Measurements from ENCODE around the gene TMEM120A. TPM values are rescaled to one million over a fixed set of nuclear protein-coding genes. Genes with fewer than 3 reads are reported as not detected.

TMEM120A gene
- polyA plus RNA-seq, 4 donors, result 54.7 to 63.6 (median 57.4) TPM

- DNase-seq (ENCODE audit: low read depth in 4 of 4, low spot score in 2 of 4), result no peak
Observed at GRCh38 chr7:75996476-75996875, 2.1 kb upstream of the TMEM120A start.

DNA sequence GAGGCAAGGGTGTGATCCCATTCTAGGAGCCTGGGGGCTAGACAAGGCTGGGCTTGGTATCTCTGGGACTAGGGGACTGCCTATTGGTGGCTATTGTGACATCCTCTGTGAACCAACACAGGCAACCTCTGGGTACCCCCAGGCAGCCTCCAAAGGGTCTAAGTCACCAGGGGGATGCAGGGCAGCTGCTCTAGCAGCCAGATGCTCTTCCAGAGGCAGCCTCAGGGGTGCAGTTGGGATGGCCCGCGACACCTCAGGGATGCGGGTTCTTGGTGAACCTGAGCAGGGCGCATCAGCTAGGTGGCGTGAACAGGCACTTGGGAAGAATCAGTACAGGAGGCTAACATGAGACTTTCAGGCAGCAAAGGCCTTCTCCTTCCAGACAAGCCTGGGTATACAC is 1.6 kb upstream of the TMEM120A start:
- DNase-seq (ENCODE audit: low read depth in 4 of 4, low spot score in 2 of 4), result no peak

GRCh38 chr7:75995052-75995471 is 667 bp upstream of the TMEM120A start:
- no peak for DNase-seq (ENCODE audit: low read depth in 4 of 4, low spot score in 2 of 4)

- peak in 1 of 4 donors; percentile 20 for DNase-seq (ENCODE audit: low read depth in 4 of 4, low spot score in 2 of 4)
Observed at GRCh38 chr7:75993689-75994387, 557 bp downstream of the TMEM120A start.

GRCh38 chr7:75992083-75992755 is 2.2 kb downstream of the TMEM120A start:
- DNase-seq (ENCODE audit: low read depth in 4 of 4, low spot score in 2 of 4), result no peak

- DNase-seq (ENCODE audit: low read depth in 4 of 4, low spot score in 2 of 4), result no peak
Observed at GRCh38 chr7:75991531-75992082, 2.8 kb downstream of the TMEM120A start.

- DNase-seq (ENCODE audit: low read depth in 4 of 4, low spot score in 2 of 4), result no peak
Observed at GRCh38 chr7:75989500-75990388, 4.7 kb downstream of the TMEM120A start.

DNA sequence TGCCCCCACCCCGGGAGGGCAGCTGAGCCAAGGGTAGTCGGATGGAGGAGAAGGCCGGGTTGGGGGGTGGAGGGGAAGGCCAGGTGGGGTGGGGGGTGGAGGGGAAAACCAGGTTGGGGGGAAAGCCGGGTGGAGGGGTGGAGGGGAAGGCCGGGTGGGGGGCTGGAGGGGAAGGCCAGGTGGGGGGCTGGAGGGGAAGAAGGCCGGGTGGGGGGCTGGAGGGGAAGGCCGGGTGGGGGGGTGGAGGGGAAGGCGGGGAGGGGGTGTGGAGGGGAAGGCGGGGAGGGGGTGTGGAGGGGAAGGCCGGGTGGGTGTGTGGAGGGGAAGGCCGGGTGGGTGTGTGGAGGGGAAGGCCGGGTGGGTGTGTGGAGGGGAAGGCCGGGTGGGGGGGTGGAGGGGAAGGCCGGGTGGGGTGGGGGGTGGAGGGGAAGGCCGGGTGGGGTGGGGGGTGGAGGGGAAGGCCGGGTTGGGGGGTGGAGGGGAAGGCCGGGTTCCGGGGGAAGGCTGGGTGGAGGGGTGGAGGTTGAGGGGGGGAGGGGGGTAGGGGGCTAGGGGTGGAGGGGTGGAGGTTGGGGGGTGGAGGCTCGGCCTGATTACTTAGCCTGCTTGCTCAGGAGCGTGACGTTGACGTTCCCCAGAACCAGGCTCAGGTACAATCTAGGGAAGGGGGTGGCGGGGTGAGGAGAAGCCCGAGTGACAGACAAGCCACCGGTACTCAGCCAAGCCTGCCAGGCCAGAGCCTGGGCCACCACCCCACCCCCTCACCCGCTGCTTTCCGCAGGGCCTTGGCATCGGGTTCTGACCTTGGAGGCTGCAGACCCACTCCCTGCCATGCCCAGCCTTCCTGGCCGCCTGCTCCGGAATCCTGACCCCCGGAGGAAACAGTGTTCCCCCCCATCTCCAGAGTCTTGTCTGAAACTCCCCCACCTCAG is 5.6 kb downstream of the TMEM120A start:
- no peak for DNase-seq (ENCODE audit: low read depth in 4 of 4, low spot score in 2 of 4)

GRCh38 chr7:75987805-75988567 is 6.4 kb downstream of the TMEM120A start:
- no peak for DNase-seq (ENCODE audit: low read depth in 4 of 4, low spot score in 2 of 4)

DNA sequence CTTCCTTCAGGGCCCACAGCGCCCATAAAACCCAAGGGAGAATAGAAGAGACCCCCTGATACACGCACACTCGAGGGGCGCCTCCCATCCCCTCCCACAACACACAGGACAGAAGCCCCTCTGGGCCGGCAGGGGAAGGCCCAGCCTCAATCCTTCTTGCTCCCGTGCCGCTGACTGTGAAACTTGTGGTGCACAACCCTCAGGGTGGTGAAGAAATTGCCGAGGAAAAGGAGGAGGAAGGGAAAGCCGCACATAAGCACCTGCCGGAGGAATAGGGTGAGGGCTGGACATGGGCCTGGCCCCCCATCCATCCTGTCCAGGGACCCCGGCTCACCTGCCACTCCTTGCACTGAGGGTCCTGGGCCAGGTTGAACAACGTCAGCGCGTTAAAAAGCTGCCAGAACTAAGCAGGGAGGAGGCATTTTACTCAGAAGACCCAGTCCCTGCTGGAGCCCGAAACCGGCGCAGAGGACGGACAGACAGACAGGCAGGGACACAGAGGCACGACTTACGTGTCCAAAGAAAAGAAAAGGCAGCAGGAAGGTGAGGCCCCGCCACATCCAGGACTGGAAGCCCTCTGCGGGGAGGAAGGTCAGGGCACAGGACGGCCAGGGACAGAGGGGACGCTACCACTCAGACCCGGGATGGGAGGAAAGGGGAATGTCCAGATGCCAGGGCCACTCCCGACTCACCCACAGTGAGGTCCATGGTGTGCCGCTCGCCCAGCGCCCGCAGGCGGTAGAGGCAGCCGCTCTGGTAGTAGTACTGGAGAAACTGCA is 7.2 kb downstream of the TMEM120A start:
- DNase-seq (ENCODE audit: low read depth in 4 of 4, low spot score in 2 of 4), result no peak

- no peak for DNase-seq (ENCODE audit: low read depth in 4 of 4, low spot score in 2 of 4)
Observed at GRCh38 chr7:75986147-75986781, 8.1 kb downstream of the TMEM120A start.

DNA sequence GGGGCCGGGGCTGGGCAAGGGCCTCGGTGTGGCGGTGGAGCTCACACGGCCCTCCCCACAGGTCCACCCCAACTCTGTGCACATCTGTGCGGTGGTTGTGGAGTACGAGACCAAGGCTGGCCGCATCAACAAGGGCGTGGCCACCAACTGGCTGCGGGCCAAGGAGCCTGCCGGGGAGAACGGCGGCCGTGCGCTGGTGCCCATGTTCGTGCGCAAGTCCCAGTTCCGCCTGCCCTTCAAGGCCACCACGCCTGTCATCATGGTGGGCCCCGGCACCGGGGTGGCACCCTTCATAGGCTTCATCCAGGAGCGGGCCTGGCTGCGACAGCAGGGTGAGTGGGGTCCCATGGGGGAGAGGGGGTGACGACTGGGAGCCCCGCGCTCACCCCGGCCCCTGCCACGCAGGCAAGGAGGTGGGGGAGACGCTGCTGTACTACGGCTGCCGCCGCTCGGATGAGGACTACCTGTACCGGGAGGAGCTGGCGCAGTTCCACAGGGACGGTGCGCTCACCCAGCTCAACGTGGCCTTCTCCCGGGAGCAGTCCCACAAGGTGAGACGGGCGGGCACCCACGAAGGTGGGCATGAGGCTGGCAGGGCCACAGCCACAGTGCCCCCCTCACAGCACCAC is 8.8 kb downstream of the TMEM120A start:
- DNase-seq (ENCODE audit: low read depth in 4 of 4, low spot score in 2 of 4), result no peak

DNA sequence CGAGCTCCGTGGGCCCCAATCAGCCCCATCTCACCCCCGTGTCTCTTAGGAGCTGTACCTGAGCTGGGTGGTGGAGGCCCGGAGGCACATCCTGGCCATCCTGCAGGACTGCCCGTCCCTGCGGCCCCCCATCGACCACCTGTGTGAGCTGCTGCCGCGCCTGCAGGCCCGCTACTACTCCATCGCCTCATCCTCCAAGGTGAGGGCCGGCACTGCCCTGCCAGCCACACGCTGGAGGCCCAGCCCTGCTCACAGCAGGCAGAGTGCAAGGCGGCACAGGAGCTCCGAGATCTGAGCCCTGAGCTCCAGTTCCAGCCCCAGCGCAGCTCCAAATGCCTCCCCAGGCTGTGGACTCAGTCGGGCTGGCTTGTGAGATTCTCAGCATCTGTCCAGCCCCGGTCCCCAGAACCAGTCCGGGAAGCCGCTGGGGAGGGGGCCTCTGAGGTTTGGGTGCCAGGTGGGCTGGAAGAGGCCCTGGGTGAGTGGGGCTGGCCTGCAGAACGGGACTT is 9.3 kb downstream of the TMEM120A start:
- no peak for DNase-seq (ENCODE audit: low read depth in 4 of 4, low spot score in 2 of 4)

DNA sequence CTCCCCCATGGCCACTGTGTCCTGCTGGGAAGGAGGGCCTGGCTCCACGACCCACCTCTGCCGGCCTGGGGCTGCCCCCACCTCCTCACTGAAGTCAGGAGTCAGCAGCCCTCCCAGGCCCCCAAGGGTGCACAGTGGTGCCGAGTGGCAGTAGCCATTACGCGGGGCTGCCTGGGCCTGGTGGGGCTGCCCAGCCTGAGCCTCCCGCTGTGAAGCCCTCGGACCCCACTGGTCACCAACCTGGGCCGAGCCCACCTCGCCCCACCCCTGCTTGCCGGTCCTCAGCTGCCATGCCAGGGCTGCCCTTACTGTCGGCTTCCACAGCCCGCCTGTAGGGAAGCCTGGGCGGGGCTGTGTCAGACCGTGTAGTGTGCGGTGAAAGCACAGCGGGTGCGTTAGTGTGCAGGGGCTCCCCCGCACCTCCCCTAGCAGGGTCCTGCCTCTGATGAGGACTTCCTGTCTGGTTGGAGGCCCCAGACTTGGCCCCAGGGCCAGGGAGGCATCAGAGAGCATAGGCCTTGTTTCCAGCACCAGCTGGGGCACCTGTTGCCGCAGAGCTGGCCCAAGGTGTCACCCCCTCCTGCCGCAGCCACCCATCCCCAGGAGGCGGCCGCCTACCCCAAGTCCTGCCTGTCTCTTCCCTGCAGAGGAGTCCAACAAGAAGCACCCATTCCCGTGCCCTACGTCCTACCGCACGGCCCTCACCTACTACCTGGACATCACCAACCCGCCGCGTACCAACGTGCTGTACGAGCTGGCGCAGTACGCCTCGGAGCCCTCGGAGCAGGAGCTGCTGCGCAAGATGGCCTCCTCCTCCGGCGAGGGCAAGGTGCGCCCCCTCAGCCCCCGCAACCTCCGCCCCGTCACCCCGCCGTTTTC is 10.0 kb downstream of the TMEM120A start:
- no peak for DNase-seq (ENCODE audit: low read depth in 4 of 4, low spot score in 2 of 4)

- DNase-seq (ENCODE audit: low read depth in 4 of 4, low spot score in 2 of 4), result no peak
Observed at GRCh38 chr7:75983471-75984129, 10.8 kb downstream of the TMEM120A start.
